HG03175 (cell line): ENCODE measurements around the gene RPTOR.
"Not testable (repeated sequence)": the region's sequence is repeated elsewhere in the genome, so short reads cannot be mapped to it uniquely, and the experiment has no call there.

Source experiments
- ATAC-seq: cut with Tn5 transposase; IDR thresholded peaks from one replicate; pipeline ENCODE4 v1.9.1; 2021; ENCODE audit warnings: mild to moderate bottlenecking, moderate library complexity; ENCODE audit not compliant: unreplicated experiment

The RPTOR gene

DNA sequence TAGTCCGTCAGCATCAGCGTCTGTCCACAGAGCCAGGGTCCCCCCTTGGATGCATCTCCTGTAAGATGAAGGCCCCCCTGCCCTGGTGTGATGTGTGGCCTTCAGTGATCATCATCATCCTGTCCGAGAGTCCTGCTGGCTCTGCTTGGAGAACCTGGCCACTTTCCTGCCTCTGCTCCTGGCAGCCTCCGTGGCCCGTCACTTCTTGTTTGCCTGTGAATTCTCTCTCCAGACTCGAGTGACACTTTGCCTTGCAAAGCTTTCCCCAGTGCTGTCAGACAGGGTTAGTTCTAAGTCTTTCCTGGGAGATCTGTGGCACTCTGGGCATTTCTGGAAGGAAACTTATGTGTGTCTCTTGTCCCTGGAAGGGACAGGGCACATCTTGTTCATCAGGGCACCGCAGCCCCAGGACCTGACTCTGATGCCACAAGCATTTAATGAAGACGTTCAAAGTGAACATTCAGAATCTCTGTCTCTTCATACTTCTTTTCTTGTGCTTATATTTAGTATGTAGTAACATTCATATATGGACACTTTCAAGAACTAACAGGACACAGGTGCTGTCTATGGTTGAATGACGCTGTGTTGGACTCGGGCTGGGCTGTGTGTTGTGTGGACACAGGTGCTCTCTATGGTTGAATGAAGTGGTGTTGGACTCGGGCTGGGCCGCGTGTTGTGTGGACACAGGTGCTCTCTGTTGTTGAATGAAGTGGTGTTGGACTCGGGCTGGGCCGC, 68.5 kb downstream of the RPTOR start:
- no peak for ATAC-seq

DNA sequence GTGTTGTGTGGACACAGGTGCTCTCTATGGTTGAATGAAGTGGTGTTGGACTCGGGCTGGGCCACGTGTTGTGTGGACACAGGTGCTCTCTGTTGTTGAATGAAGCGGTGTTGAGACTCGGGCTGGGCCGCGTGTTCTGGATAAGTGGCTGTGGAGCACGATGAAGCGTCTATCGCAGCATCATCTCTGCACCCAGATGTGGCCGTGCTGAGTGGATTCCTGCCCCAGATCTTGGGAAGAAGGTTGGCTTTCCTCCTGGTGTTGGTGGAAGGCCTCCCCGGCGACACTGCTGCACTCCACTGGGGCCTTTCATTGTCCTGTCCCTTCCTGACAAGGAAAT, 69.1 kb downstream of the RPTOR start:
- ATAC-seq, result no peak

DNA sequence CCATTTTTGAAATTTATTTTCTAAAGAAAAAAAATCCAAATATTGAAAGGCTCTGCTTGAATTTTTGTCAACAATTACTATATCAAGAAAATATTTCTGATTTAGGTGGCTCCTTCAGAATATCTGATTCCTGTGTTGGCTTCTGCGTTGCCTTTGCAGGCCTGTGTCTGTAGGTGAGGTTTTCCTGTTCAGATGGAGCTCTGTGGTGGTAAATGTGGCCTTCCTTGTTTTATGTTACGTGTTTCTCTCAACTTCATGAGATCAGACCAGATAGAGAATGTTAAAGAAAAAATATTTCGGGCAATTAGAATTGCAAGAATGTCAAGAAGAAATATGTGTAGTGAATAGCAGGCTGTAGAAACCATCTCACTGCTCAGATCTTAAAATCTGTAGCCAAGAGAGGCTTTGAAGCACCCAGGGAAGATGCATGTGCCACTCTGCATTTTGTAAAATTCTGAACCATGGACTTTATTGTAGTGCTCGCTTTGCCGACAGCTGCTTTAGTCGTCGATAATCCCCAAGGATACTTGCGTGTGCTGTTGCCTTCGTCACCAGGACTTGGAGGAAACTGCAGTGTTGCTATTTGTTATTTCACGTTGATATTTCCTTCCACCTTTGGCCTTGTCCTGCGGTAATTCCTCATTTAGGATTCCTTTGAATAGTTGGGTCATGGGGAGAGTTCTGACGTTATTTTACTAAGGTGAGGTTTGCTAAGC, 69.9 kb downstream of the RPTOR start:
- no peak for ATAC-seq

DNA sequence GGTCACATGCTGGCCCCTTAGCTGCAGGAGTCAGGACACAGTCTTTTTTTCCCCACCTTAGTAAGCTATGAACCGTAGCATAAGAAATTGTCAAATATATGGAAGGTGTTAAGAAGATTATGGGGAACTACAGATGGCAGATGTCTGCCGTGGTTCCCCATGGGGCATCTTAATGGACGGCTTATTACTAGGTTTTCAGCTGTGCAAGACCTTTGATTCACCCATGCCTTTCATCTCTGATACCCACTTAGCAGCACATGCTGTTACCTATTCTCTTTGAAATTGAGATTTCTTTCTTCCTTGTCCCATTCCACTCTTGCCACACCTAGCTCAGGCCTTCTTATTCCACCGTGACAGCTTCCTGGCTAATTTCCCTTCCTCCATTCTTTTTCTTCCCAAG, 70.7 kb downstream of the RPTOR start:
- ATAC-seq, result no peak

DNA sequence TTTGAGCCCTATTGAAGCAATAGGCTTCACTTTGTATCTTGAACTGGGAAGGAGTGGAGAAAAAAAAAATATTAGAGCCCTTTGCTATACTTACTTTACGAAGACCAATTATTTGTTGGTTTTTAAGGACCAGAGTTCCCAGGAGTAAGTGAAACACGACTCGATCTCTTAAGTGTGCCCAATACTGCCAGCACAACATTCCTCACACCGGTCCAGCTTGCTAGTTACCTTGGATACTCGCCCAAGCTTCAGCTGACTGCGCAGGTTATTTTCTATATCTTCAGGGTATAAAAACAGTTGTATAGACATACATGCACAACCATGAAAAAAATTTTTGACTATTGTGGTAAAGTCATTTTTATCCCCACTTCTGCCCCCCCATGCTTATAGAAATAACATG, 72.1 kb downstream of the RPTOR start:
- ATAC-seq, result no peak

DNA sequence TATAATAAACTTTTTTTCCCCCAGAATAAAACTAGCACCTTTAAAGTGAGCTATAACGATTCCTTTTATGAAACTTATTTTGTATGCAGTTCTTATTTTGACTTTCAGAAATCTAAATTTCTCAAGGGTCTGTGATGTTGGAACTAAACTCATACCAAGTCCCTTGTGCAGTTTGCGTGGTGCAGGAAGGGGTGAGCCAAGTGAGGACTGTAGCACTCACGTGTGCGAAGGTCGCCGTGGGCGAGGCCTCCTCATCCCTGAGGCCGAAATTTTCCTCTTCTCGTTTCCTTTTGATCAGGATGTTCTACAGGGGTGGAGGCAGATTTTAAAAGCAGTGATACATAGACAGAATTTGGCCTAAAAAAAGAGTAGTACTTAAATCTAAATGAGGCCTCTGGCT, 73.7 kb downstream of the RPTOR start:
- no peak for ATAC-seq

DNA sequence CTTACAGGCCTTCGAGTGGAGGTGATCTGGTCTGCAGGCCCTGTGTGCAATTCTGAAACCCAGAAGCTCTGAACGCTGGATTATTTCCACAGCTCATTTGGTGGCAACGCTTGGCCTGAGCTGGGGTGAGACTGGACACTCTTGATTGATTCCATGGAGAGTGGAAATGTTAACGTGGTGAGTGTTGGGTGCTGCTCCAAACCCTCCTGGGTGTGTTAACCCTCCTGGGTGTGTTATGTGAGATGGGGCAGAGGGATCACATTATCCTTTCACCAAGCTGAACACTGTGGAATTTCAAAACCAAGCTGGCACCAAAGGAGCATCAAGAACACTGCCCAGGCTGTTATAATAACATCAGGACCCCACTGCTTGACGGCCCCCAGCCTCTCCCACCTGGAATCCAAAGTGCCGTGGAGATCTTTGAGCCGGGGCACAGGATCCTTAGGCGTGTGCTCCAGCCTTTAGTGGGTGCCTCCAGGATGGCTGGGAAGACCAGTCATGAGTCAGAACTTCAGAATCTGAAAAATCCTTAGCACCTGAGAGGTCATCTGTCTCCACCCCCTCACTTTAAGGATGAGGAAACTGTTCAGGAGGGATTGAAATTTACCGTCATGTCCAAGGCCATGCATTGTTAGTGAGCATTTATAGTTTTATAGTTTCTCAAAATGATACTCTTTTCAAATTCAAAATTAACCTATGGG, 75.0 kb downstream of the RPTOR start:
- ATAC-seq, result no peak

DNA sequence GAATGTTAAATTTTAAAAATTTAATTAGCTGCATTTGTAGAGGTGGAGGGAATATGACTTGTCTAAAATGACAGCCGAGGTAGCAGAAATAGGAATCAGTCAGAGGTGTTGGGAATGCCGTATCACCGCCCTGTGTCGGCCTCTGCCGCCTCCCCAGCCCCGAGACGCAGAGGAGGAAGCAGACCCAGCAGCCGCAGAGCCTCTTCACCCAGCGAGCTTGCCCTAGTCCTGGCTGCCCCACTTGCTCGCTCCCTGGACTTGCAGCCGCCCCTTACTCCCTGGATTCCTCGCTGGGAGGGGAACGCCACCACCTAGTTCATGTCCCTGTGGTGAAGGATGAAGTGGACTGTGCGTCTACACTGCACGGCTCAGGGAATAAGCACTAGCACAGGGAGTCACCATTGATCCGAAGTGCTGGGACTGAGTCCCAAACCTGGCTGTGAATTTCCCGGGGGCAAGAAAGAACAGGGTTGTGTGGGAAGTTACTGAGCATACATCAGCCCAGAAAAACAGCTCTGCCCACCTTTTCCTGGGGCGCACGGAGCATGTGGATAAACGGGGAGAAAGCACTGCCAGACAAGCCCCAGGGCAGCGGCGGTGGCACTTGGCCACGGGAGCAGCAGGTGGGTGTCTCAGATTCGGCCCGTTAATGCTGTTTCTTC, 76.8 kb downstream of the RPTOR start:
- ATAC-seq, result no peak

DNA sequence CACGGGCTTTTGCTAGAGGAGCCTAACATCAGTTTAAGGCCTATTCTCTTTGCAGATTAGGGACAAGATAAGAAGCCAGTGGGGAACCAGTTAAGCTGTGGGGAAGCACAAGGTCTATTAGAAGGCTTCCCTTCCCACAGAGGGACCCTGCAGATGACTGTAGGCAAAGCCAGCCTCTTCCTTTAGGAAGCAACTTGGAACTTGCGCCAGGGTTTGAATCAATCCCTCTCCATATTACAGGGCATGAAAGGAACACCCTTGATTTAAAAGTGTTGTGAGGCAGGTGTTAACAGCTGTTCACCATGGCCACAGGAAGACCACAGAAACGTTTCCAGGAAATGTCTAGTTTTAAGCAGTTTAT, 77.3 kb downstream of the RPTOR start:
- no peak for ATAC-seq

DNA sequence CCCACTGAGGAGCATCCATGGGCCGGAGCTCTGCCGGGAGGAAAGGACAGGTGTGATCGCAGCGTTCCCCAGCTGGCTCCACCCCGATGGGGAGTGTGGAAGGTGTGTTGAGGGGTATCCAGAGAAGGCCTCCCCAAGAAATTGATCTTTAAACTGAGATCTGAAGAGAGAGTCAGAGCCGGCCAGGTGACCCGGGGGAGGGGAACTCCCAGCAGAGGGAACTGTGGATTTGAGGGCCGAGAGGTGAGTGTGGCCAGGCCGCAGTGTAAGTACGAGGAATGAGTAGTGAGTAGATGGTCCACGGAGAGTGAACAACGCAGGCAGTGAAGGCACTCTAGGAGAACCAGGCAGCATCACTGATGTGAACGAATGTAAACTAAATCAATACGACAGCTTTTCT, 80.2 kb downstream of the RPTOR start:
- no peak for ATAC-seq

DNA sequence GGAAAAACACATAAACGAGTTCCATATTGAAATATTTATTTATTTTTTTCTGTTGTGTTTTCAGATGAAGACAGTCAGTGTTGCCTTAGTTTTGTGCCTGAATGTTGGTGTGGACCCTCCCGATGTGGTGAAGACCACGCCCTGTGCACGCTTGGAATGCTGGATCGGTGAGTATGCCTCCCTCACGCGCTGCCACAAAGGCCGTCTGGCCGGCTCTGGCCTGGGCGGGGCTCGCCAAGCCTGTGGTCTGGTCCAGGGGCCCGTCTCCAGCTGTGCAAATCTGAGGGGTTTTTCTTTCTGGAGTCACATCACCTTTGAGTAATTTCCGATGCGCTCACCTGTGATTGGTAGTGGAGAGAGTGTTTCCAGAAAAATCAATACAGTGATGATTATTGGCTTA, 81.0 kb downstream of the RPTOR start:
- ATAC-seq, result no peak

DNA sequence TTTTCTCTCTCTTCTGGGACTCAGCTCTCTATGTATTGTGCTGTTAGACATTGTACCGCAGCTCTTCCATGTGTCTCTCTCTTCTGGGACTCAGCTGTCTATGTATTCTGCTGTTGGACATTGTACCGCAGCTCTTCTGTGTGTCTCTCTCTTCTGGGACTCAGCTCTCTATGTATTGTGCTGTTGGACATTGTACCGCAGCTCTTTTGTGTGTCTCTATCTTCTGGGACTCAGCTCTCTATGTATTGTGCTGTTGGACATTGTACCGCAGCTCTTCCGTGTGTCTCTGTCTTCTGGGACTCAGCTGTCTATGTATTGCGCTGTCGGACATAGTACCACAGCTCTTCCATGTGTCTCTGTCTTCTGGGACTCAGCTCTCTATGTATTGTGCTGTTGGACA, 84.2 kb downstream of the RPTOR start:
- ATAC-seq, result not testable (repeated sequence)

DNA sequence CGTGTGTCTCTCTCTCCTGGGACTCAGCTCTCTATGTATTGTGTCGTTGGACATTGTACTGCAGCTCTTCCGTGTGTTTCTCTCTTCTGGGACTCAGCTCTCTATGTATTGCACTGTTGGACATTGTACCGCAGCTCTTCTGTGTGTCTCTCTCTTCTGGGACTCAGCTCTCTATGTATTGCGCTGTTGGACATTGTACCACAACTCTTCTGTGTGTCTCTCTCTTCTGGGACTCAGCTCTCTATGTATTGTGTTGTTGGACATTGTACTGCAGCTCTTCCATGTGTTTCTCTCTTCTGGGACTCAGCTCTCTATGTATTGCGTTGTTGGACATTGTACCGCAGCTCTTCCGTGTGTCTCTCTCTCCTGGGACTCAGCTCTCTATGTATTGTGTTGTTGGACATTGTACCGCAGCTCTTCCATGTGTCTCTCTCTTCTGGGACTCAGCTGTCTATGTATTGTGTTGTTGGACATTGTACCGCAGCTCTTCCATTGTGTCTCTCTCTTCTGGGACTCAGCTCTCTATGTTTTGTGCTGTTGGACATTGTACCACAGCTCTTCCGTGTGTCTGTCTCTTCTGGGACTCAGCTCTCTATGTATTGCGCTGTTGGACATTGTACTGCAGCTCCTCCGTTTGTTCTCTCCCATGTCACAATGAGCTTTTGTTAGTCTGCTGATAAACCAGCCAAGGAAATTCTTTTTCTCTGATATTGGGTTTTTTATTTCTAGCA, 84.8 kb downstream of the RPTOR start:
- ATAC-seq, result no peak

DNA sequence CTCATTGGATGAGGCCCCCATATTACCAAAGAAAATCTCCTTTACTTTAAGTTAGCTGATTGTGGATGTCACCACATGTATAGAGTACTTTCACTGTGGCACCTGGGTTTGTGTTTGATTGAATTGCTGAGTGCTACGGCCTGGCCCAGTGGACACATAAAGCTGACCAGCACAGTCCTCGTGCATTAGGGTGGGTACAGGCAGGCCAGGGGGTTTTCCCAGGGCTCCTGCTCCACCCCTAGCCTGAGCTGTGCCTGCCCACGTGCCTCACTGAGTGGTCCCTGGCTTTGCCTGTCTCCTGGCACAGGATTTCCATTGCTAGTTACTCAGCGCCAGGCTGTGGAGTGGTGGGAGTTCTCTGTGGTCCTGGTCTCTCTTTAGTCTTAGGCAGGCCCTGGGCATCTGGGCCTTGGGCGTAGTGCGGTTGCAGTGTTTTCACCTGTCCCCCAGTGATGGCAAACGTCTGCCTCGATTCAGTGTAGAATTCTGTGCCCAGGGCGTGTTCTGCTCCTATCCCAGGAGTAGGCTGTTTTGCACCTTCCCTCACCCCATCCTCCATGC, 86.0 kb downstream of the RPTOR start:
- no peak for ATAC-seq

DNA sequence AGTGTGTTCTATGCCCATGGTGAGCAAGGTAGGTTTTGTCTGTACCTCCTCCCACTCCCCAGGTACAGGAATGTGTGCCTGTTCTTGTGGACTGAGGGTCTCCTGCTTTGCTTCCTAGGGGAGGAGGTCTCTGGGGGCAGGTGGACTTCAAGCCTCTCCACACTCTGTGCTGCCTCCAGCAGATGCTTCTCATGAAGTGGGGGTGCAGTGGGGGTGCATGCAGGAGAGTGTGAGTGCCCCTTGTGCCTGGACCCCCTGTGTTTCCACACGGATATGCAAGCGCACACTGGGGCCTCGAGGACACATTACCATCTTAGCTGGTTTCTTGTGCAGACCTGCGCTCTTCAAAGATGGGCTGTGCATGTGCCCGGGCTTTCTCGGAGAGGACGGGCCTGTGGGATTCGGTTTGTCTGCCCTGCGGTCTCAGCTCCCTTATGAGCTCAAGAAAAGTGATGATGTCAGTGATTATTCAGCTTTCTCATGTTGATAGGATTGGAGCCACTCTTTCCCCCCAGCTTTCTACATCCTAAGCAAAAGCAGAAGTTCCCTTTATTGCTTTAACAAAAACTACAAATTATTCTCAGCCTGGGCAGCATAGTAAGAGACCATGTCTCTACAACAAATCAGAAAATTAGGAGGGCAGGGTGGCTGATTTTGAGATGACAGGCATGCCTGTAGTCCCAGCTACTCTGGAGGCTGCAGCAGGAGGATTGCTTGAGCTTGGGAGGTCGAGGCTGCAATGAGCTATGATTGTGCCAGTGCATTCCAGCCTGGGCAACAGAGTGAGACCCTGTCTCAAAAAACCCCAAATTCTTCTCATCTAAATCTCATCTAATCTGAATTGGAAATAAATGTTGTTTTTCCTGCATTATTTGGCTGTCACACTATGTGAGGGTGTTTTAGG, 86.8 kb downstream of the RPTOR start:
- no peak for ATAC-seq

DNA sequence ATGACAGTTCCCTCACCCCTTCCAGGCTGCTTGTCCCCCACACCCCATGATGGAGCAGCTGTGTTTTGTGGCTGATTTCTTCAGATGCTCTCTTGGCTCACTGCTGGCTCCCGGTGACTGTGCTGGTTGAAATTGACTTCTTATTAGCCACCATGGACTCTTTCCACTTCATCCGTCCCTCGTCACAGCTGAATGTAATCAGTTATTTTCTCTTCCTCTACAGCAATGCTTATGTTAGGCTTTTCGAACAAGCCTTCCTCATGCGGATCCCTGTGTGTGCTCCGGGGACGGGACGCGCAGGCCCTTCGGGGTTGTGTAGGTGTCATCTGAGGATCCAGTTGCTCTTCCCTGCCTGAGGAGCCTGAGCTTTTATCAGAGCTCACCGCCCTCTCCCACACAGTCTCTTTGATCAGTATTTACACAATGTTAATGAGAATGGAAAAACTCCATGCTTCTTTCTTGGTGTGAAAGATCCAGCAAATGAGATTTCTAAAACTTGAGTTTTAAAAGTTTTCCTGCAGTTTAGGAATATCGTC, 87.5 kb downstream of the RPTOR start:
- no peak for ATAC-seq

DNA sequence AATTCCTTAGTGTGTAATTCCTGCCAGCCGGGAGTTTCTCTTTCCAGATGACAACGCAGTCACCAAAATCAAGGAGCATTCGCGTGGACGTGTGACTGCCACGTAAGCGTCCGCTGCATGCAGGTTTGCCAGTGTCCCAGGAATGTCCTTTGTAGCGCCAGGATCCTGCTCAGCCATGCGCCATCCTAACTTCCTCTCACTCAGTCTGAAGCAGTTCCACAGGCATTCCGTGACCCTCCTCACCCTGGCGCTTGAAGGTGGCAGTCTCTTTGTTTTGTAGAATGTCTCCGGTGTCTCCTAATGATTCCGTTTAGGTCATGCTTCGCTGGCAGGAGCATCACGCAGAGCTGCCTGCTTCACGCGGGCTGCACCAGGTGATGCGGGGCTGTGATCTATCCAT, 88.6 kb downstream of the RPTOR start:
- ATAC-seq, result no peak

DNA sequence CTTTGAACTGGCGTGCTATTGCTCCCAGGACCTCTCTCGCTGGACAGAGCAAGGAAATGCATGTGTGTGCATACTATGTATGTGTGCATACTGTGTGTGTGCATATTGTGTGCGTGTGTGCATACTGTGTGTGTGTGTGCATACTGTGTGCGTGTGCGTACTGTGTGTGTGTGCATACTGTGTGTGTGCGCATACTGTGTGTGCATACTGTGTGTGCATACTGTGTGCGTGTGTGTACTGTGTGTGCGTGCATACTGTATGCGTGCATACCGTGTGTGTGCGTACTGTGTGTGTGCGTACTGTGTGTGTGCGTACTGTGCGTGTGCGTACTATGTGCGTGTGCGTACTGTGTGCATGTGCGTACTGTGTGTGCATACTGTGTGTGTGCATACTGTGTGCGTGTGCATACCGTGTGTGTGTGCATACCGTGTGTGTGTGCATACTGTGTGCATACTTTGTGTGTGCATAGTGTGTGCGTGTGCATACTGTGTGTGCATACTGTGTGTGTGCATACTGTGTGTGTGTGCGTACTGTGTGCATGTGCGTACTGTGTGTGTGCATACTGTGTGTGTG, 89.4 kb downstream of the RPTOR start:
- no peak for ATAC-seq

DNA sequence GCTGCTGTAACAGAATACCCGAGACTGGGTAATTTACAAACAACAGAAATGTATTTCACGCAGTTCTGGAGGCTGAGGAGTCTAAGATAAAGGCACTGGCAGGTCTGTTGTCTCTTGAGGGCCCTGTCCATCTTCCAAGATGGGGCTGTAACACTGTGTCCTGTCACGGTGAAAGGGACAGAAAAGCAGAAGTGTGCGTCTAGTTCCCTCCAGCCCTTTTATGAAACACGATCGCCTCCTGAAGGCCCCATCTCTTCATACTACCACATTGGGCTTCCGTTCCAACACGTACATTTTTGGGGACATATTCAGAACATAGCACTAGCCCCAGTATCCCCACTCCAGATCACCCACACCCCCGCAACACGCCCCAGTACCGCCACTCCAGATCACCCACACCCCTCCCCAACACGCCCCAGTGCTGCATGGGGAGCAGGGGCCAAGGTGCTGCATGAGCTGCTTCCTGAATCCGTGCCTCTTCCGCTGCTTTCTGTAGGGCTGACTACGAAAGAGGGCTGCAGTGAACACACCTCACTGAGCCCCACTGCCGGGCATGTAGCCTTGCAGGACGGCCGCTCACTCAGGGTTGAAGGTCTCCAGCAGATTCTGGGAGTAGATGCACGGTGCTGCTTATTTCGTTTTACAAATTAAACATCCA, 91.9 kb downstream of the RPTOR start:
- no peak for ATAC-seq
